ENCODE results near the gene RPP25L.

The RPP25L gene

GRCh38 chr9:34565856-34566255 is 46.0 kb downstream of the RPP25L start:
- DNase-seq (ENCODE audit: low spot score) = no peak
- in situ Hi-C loops (cut with MboI; ENCODE audit: low pct_unique_long_range_greater_than_20kb, low sequenced_read_pairs, unreplicated experiment) = no loop called here
- no peak for TF ChIP-seq CTCF (IDR thresholded peaks at IDR 0.05; ENCODE audit: extremely low read depth, insufficient read depth, missing control alignments)

GRCh38 chr9:34564617-34565016 is 47.3 kb downstream of the RPP25L start:
- no peak for TF ChIP-seq CTCF (IDR thresholded peaks at IDR 0.05; ENCODE audit: extremely low read depth, insufficient read depth, missing control alignments)
- no peak for DNase-seq (ENCODE audit: low spot score)
- in situ Hi-C loops (cut with MboI; ENCODE audit: low pct_unique_long_range_greater_than_20kb, low sequenced_read_pairs, unreplicated experiment) = no loop called here

- DNase-seq (ENCODE audit: low spot score) = no peak
- in situ Hi-C loops (cut with MboI; ENCODE audit: low pct_unique_long_range_greater_than_20kb, low sequenced_read_pairs, unreplicated experiment) = no loop called here
- no peak for TF ChIP-seq CTCF (IDR thresholded peaks at IDR 0.05; ENCODE audit: extremely low read depth, insufficient read depth, missing control alignments)
Observed at GRCh38 chr9:34563262-34563661, 48.6 kb downstream of the RPP25L start.

GRCh38 chr9:34562135-34562745 is 49.7 kb downstream of the RPP25L start:
- in situ Hi-C loops (cut with MboI; ENCODE audit: low pct_unique_long_range_greater_than_20kb, low sequenced_read_pairs, unreplicated experiment) = no loop called here
- peak; percentile 71 for DNase-seq (ENCODE audit: low spot score)
- TF ChIP-seq CTCF (IDR thresholded peaks at IDR 0.05; ENCODE audit: extremely low read depth, insufficient read depth, missing control alignments) = peak; percentile 57

- in situ Hi-C loops (cut with MboI; ENCODE audit: low pct_unique_long_range_greater_than_20kb, low sequenced_read_pairs, unreplicated experiment) = no loop called here
- TF ChIP-seq CTCF (IDR thresholded peaks at IDR 0.05; ENCODE audit: extremely low read depth, insufficient read depth, missing control alignments) = no peak
- no peak for DNase-seq (ENCODE audit: low spot score)
Observed at GRCh38 chr9:34560599-34561214, 51.2 kb downstream of the RPP25L start.
